Measurements from ENCODE around the gene ANKS3. TPM values are rescaled to one million over a fixed set of nuclear protein-coding genes. Genes with fewer than 3 reads are reported as not detected.
A peak's percentile ranks its signal among the peaks of the same experiment; 100 is the strongest.
"Not testable (repeated sequence)": the region's sequence is repeated elsewhere in the genome, so short reads cannot be mapped to it uniquely, and the experiment has no call there.

The ANKS3 gene
- total and polyA plus RNA-seq, 2 donors (not counting 1 experiment from before 2014, with no cell fraction given): 26.5 to 31.9 TPM

GRCh38 chr16:4743226-4743878 lies 9.3 kb upstream of the ANKS3 start:
- no peak overlapping the region for H3K4me3 ChIP-seq (ENCODE audit: control extremely low read depth in 1 of 5, extremely low read depth in 1 of 5, insufficient read depth in 1 of 5, low read depth in 2 of 5, low read length in 4 of 5)
- ATAC-seq (ENCODE audit: low read depth) (no peak), DNase-seq (no peak)
- H3K9ac ChIP-seq (ENCODE audit: low read length): no peak overlapping the region
- ChIA-PET POLR2A (no interaction called here), CTCF (no interaction called here)
- peaks cover 0 to 5% (median 2%) of the 10 kb centered on the region in 4 experiments for H3K27me3 ChIP-seq (replicated peaks in 1 of 4; ENCODE audit: control extremely low read depth in 1 of 4, control insufficient read depth in 3 of 4, insufficient read depth in 4 of 4, low read length in 3 of 4)
- Mint-ChIP-seq H3K27ac (no peak overlapping the region), H3K4me3 (peak overlapping the region; percentile 62), H3K27me3 (peaks cover 4% of the 10 kb centered on the region), H3K9me3 (ENCODE audit: insufficient read depth) (no peaks in the 10 kb centered on the region), H3K4me1 (peaks cover 24% of the 10 kb centered on the region)
- no peak overlapping the region for H3K27ac ChIP-seq (ENCODE audit: low read length in 2 of 2)
- TF ChIP-seq EZH2 (IDR thresholded peaks at IDR 0.05; ENCODE audit: borderline replicate concordance, insufficient read depth, low read depth, low read length, poor library complexity, severe bottlenecking): no peak
- TF ChIP-seq CTCF (IDR thresholded peaks at IDR 0.05): no peak
- no peaks in the 10 kb centered on the region for H3K36me3 ChIP-seq (replicated peaks in 1 of 2; ENCODE audit: control extremely low read depth in 1 of 2, control insufficient read depth in 1 of 2, extremely low read depth in 1 of 2, insufficient read depth in 2 of 2, low read length in 1 of 2)
- 50% methylated on average over 5 of the region's 14 CpGs for WGBS (ENCODE audit: insufficient coverage)
- peak overlapping the region; percentile 45 for H3K4me2 ChIP-seq (replicated peaks; ENCODE audit: low read depth, low read length, poor library complexity, severe bottlenecking)
- no peaks in the 10 kb centered on the region for H4K20me1 ChIP-seq (ENCODE audit: control insufficient read depth, insufficient read depth, low read length, poor library complexity, severe bottlenecking)
- no peaks in the 10 kb centered on the region for H3K9me3 ChIP-seq (ENCODE audit: control extremely low read depth in 1 of 3, control insufficient read depth in 2 of 3, insufficient read depth in 1 of 3, low read length in 2 of 3)
- peaks cover 0 to 20% of the 10 kb centered on the region in 2 donors for H3K4me1 ChIP-seq (ENCODE audit: control insufficient read depth in 2 of 2, insufficient read depth in 2 of 2, low read length in 2 of 2)
- H3K79me2 ChIP-seq (ENCODE audit: control insufficient read depth, insufficient read depth, low read length): no peaks in the 10 kb centered on the region
- H2AFZ ChIP-seq (ENCODE audit: insufficient read depth, low read depth, low read length, poor library complexity, severe bottlenecking): no peak overlapping the region
- intact Hi-C loops (cut with micrococcal nuclease): no loop called here

- H3K9me3 Mint-ChIP-seq (ENCODE audit: insufficient read depth); H3K27ac ChIP-seq (ENCODE audit: low read length in 2 of 2); H3K79me2 ChIP-seq (ENCODE audit: control insufficient read depth, insufficient read depth, low read length); H2AFZ ChIP-seq (ENCODE audit: insufficient read depth, low read depth, low read length, poor library complexity, severe bottlenecking); DNase-seq; H3K27me3 Mint-ChIP-seq; H3K4me2 ChIP-seq (replicated peaks; ENCODE audit: low read depth, low read length, poor library complexity, severe bottlenecking); intact Hi-C loops (cut with micrococcal nuclease); H3K4me3 Mint-ChIP-seq; H3K27me3 ChIP-seq (replicated peaks in 1 of 4; ENCODE audit: control extremely low read depth in 1 of 4, control insufficient read depth in 3 of 4, insufficient read depth in 4 of 4, low read length in 3 of 4); H3K9ac ChIP-seq (ENCODE audit: low read length); H3K36me3 ChIP-seq (replicated peaks in 1 of 2; ENCODE audit: control extremely low read depth in 1 of 2, control insufficient read depth in 1 of 2, extremely low read depth in 1 of 2, insufficient read depth in 2 of 2, low read length in 1 of 2); H4K20me1 ChIP-seq (ENCODE audit: control insufficient read depth, insufficient read depth, low read length, poor library complexity, severe bottlenecking); H3K4me3 ChIP-seq (ENCODE audit: control extremely low read depth in 1 of 5, extremely low read depth in 1 of 5, insufficient read depth in 1 of 5, low read depth in 2 of 5, low read length in 4 of 5); CTCF ChIA-PET; POLR2A ChIA-PET; H3K27ac Mint-ChIP-seq; ATAC-seq (ENCODE audit: low read depth); H3K9me3 ChIP-seq (ENCODE audit: control extremely low read depth in 1 of 3, control insufficient read depth in 2 of 3, insufficient read depth in 1 of 3, low read length in 2 of 3): not testable (repeated sequence)
- H3K4me1 ChIP-seq (ENCODE audit: control insufficient read depth in 2 of 2, insufficient read depth in 2 of 2, low read length in 2 of 2): peaks cover 8 to 12% of the 10 kb centered on the region in 2 donors
- 96% methylated on average over 3 of the region's 5 CpGs for WGBS (ENCODE audit: insufficient coverage)
- H3K4me1 Mint-ChIP-seq: peaks cover 15% of the 10 kb centered on the region
Observed at GRCh38 chr16:4738370-4738769, 4.3 kb upstream of the ANKS3 start.
